ENCODE measurements around the gene RHBDD3.

RHBDD3 gene

GRCh38 chr22:29277927-29278326 is 10.1 kb upstream of the RHBDD3 start:
- DNase-seq, result peak in 1 of 42 donors; percentile 4
- intact Hi-C loops (cut with DNase I), result no loop called here

GRCh38 chr22:29275819-29276565 is 8.2 kb upstream of the RHBDD3 start:
- intact Hi-C loops (cut with DNase I), result no loop called here
- no peak for DNase-seq

- DNase-seq, result no peak
- intact Hi-C loops (cut with DNase I), result no loop called here
Observed at GRCh38 chr22:29275167-29275566, 7.4 kb upstream of the RHBDD3 start.

- DNase-seq, result peak in 2 of 42 donors; percentile 5 to 29
- intact Hi-C loops (cut with DNase I), result no loop called here
Observed at GRCh38 chr22:29272624-29273023, 4.8 kb upstream of the RHBDD3 start.

- intact Hi-C loops (cut with DNase I), result no loop called here
Observed at GRCh38 chr22:29270475-29271271, 2.9 kb upstream of the RHBDD3 start.

GRCh38 chr22:29269731-29270474 is 2.1 kb upstream of the RHBDD3 start:
- DNase-seq, result peak in 2 of 42 donors; percentile 24 to 38
- intact Hi-C loops (cut with DNase I), result loop anchor here (5.0 kb wide), 1 partner anchor 37 kb away; the partner anchor contains the start of gene GAS2L1

More at GRCh38 chr22:29270475-29271271, 2.9 kb upstream of the RHBDD3 start:
- peak in 2 of 42 donors; percentile 25 to 29 for DNase-seq

- DNase-seq, result peak in 1 of 42 donors; percentile 28
- intact Hi-C loops (cut with DNase I), result loop anchor here (5.0 kb wide), 1 partner anchor 38 kb away; the partner anchor contains the start of gene GAS2L1
Observed at GRCh38 chr22:29269230-29269604, 1.4 kb upstream of the RHBDD3 start.

GRCh38 chr22:29268511-29269229 is 889 bp upstream of the RHBDD3 start:
- DNase-seq, result peak in 40 of 42 donors; percentile 30 to 85 (median 63)
- intact Hi-C loops (cut with DNase I), result loop anchor here (5.0 kb wide), 1 partner anchor 39 kb away; the partner anchor contains the start of gene GAS2L1

- intact Hi-C loops (cut with DNase I), result loop anchor here (5.0 kb wide), 1 partner anchor 40 kb away; the partner anchor contains the start of gene GAS2L1
- peak in 1 of 42 donors; percentile 15 for DNase-seq
Observed at GRCh38 chr22:29267462-29267857, 321 bp downstream of the RHBDD3 start.

GRCh38 chr22:29266564-29267461 is 968 bp downstream of the RHBDD3 start:
- intact Hi-C loops (cut with DNase I), result loop anchor here (5.0 kb wide), 1 partner anchor 40 kb away; the partner anchor contains the start of gene GAS2L1

GRCh38 chr22:29265929-29266328 is 1.9 kb downstream of the RHBDD3 start:
- intact Hi-C loops (cut with DNase I), result loop anchor here (5.0 kb wide), 1 partner anchor 41 kb away; the partner anchor contains the start of gene GAS2L1
- DNase-seq, result no peak

More at GRCh38 chr22:29266564-29267461, 968 bp downstream of the RHBDD3 start:
- DNase-seq, result peak in 1 of 42 donors; percentile 33

GRCh38 chr22:29265305-29265704 is 2.5 kb downstream of the RHBDD3 start:
- intact Hi-C loops (cut with DNase I), result loop anchor here (5.0 kb wide), 1 partner anchor 42 kb away; the partner anchor contains the start of gene GAS2L1
- peak in 1 of 42 donors; percentile 31 for DNase-seq

GRCh38 chr22:29263791-29264276 is 3.9 kb downstream of the RHBDD3 start:
- no peak for DNase-seq
- intact Hi-C loops (cut with DNase I), result no loop called here

- peak in 2 of 42 donors; percentile 14 to 29 for DNase-seq
- intact Hi-C loops (cut with DNase I), result no loop called here
Observed at GRCh38 chr22:29260601-29261315, 7.0 kb downstream of the RHBDD3 start.

- peak in 2 of 42 donors; percentile 9 to 23 for DNase-seq
- intact Hi-C loops (cut with DNase I), result no loop called here
Observed at GRCh38 chr22:29260031-29260560, 7.7 kb downstream of the RHBDD3 start.

GRCh38 chr22:29259253-29259899 is 8.4 kb downstream of the RHBDD3 start:
- peak in 2 of 42 donors; percentile 4 to 7 for DNase-seq
- intact Hi-C loops (cut with DNase I), result no loop called here
